ENCODE results near the gene ZFYVE28.

The ZFYVE28 gene

GRCh38 chr4:2352729-2353221 is 65.7 kb downstream of the ZFYVE28 start:
- DNase-seq (ENCODE audit: low spot score) = no peak
- TF ChIP-seq CTCF (IDR thresholded peaks at IDR 0.05; ENCODE audit: extremely low read depth, insufficient read depth, missing control alignments) = no peak
- in situ Hi-C loops (cut with MboI; ENCODE audit: low pct_unique_long_range_greater_than_20kb, low sequenced_read_pairs, unreplicated experiment) = no loop called here

- TF ChIP-seq CTCF (IDR thresholded peaks at IDR 0.05; ENCODE audit: extremely low read depth, insufficient read depth, missing control alignments) = no peak
- in situ Hi-C loops (cut with MboI; ENCODE audit: low pct_unique_long_range_greater_than_20kb, low sequenced_read_pairs, unreplicated experiment) = no loop called here
Measured at GRCh38 chr4:2352171-2352570, 66.3 kb downstream of the ZFYVE28 start.

GRCh38 chr4:2350982-2351381 is 67.5 kb downstream of the ZFYVE28 start:
- no peak for TF ChIP-seq CTCF (IDR thresholded peaks at IDR 0.05; ENCODE audit: extremely low read depth, insufficient read depth, missing control alignments)
- in situ Hi-C loops (cut with MboI; ENCODE audit: low pct_unique_long_range_greater_than_20kb, low sequenced_read_pairs, unreplicated experiment) = no loop called here
- no peak for DNase-seq (ENCODE audit: low spot score)

More at GRCh38 chr4:2352171-2352570, 66.3 kb downstream of the ZFYVE28 start:
- no peak for DNase-seq (ENCODE audit: low spot score)

GRCh38 chr4:2348786-2349185 is 69.7 kb downstream of the ZFYVE28 start:
- in situ Hi-C loops (cut with MboI; ENCODE audit: low pct_unique_long_range_greater_than_20kb, low sequenced_read_pairs, unreplicated experiment) = no loop called here
- DNase-seq (ENCODE audit: low spot score) = no peak
- TF ChIP-seq CTCF (IDR thresholded peaks at IDR 0.05; ENCODE audit: extremely low read depth, insufficient read depth, missing control alignments) = no peak

- no peak for TF ChIP-seq CTCF (IDR thresholded peaks at IDR 0.05; ENCODE audit: extremely low read depth, insufficient read depth, missing control alignments)
- in situ Hi-C loops (cut with MboI; ENCODE audit: low pct_unique_long_range_greater_than_20kb, low sequenced_read_pairs, unreplicated experiment) = no loop called here
- no peak for DNase-seq (ENCODE audit: low spot score)
Measured at GRCh38 chr4:2347190-2347589, 71.3 kb downstream of the ZFYVE28 start.

- TF ChIP-seq CTCF (IDR thresholded peaks at IDR 0.05; ENCODE audit: extremely low read depth, insufficient read depth, missing control alignments) = no peak
- in situ Hi-C loops (cut with MboI; ENCODE audit: low pct_unique_long_range_greater_than_20kb, low sequenced_read_pairs, unreplicated experiment) = no loop called here
- DNase-seq (ENCODE audit: low spot score) = no peak
Measured at GRCh38 chr4:2343476-2343875, 75.0 kb downstream of the ZFYVE28 start.

Data from GM13977 (cell line).